Eye (tissue), 1 donor: ENCODE results near the gene FAM171A1.
"Not testable (repeated sequence)": the region's sequence is repeated elsewhere in the genome, so short reads cannot be mapped to it uniquely, and the experiment has no call there.

ENCODE experiments used
- DNase-seq: peaks from one replicate; pipeline ENCODE4 v3.0.0-alpha.2; 2015

FAM171A1 gene

GRCh38 chr10:15238555-15239335 lies 132.3 kb downstream of the FAM171A1 start:
- DNase-seq, result peak; percentile 78

- peak; percentile 64 for DNase-seq
These were observed 133.7 kb downstream of the FAM171A1 start for GRCh38 chr10:15237351-15237750.

DNA sequence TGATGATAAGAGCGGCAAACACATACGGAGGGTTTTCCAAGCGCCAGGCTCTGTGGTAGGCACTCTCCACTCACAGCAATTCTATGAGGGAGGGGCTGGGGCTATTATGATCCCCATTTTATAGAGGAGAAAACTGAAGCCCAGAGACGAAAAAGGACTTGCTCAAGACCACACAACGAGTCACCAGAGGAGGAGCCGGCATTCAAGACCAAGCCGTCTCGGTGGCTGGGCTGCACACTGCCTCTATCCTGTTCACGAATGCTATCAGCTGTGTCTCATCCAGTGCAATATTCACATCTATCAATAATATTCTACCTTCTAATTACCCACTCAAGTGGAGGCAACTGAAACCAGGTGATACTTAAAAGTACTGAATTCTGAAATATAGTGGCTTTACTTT lies 134.7 kb downstream of the FAM171A1 start:
- no peak for DNase-seq

DNA sequence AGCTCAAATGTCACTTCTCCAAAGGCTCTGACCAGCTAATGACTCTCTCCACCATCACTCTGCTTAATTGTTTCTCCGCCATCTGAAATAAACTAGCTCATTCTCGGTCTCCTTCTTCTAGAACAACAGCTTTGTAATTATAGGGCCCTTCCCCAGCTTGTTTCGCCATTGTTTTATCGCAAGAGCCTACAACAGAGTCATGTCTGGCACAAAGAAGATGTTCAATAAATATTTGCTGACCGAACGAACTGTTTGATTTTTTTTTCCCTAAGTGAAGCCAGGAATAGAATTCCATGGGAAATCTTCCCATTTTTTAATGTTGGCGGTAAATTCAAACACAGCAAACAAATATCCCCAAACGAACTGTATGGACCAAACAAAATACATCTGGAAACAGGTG lies 138.8 kb downstream of the FAM171A1 start:
- no peak for DNase-seq

DNA sequence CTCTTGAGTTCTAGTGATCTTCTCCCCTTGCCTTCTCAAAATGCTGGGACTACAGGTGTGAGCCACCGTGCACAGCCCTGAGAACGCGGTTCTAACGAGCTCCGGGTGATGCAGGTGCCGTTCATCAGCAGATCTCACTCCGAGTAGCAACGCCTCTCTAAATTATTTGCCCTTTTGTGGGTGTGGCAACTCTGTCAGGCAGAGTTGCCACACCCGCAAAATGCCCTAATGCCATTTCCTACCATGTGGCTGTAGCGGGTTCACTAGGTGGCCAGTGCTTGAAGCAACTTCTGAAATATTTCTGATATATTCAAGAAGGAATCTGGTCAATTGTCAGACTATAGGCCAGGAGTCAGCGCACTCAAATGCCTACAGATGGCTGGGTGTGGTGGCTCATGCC lies 139.7 kb downstream of the FAM171A1 start:
- no peak for DNase-seq

DNA sequence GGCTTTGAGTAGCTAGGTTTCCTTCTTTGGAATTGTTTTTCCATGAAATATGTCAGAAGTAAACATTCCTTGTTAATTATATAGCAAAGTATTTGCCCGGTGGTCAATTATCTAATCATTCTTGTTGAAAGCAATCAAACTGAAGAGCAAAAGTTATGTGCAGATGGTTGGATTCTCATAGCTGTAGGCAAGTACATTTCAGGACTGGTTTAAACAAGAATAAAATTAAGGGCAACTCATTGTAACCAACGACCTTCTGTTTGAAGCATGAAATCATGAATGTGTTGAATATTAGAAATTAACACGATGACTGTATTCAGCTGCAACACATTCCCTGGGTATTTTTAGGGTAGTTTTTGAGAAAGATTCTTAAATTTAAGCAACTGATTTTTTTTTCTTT lies 140.8 kb downstream of the FAM171A1 start:
- DNase-seq, result no peak

DNA sequence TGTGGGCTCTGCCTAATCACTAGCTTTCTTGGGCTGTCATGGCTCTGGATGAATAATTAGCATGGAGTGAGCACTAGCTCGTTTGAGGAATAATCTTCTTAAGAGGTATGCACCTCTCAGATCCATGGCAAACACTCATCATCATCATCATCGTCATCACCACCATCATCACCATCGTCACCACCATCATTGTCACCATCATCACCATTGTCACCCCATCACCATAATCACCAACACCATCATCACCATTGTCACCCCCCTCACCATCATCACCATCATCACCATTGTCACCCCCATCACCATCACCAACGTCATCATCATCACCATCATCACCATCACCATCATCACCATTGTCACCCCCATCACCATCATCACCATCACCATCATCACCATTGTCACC lies 141.8 kb downstream of the FAM171A1 start:
- DNase-seq, result no peak

DNA sequence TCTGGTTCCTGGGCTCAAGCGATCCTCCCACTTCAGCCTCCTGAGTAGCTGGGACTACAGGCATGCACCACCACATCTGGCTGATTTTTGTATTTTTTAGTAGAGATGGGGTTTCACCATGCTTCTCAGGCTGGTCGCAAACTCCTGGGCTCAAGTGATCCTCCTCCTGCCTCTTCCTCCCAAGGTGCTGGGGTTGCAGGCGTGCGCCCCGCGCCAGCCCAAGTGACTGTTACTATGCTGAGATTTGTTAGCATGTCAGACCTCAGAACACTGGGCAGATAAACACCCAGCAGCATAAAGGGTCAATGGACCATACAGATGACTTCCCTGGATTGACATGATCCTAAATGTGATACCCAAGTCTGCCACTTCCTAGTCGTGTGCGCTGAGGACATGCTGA lies 142.7 kb downstream of the FAM171A1 start:
- DNase-seq, result no peak

DNA sequence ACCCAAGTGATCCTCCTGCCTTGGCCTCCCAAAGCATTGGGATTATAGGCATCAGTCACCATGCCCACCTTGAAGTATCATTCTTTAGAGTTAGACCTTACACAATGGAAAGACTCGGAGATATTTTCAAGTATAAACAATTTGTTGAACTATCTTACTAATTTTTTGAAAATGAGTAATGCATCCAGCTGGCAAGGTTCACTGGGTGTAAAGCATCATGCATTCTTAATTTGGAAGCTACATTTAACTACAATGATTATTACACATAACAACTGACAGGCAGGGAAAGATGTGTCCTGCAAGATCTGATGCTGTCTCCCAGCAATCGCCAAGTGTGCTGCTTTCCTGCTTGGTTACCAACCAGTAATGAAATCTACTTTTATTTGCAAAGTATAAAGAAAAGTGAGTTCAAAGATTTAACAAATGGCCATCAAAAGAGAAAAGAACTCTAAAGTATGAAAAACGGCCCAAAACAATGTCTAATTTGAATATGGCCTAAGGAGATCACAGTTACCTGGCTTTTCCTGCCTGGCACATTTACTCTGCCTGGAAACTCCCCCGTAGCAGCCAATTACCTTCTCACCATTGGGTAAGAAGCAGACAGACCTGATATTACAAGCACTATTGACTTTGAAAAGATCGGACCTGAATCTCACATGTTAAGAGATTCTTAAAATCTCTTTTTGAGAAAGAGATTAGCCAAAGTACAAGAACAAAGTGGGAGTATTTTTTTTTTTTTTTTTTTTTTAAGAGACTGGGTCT lies 143.3 kb downstream of the FAM171A1 start:
- no peak for DNase-seq

GRCh38 chr10:15225511-15225910 lies 145.6 kb downstream of the FAM171A1 start:
- DNase-seq, result no peak

- no peak for DNase-seq
These were observed 146.1 kb downstream of the FAM171A1 start for GRCh38 chr10:15224948-15225347.

DNA sequence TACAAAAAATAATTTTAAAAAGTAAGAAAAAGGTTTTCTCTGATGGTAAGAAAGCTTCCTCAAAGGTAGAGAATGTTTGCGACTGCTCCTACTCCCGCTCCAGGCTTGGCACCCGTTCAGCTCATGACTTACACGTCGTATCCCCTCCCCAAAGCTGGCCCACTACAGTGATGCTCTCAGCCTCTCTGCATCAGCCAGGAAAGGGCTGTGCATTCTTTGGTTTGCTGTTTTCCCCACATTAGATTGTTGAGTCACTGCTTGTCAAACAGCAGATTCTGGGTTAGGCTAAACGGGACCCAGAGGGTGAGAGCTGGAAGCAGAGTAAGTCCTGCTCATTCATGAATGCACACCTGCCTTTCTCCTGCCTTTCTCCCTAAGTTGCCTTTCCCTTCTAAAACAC lies 147.9 kb downstream of the FAM171A1 start:
- no peak for DNase-seq

DNA sequence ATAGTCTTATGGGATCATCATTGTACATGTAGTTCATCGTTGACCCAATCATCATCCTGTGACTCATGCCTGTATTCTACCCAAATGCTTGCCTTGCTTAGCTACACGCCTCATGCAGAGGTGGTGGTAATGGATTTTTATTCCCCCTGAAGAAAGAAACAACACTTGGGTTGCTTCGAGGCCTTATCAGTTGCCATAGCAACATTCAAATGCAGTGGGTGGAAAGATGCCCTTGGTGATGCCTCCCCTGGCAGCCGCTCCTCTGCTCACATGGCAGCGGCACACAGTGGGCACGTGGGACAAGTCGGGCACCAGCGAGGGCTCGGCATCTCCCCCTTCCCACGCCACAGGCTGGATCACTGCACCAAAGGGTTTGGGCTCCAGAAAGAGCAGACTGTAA lies 148.6 kb downstream of the FAM171A1 start:
- no peak for DNase-seq

DNA sequence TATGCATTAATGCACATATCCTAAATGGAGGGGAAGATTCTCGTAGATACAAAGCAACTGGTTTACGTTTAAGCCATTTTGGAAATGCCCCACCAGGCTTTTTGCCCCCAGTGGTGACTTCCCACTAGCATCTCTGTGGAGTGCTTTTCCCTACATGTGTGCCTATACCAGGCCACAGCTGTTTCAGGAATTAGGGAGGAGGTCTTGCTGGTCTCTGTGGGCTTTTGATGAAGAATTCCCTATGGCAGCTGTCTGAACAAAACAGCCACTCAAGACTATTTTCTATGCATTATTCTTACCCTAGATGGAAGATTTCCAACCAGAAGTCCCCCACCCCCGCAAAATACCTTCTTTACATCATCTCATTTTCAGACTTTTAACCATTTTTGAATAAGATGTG lies 150.6 kb downstream of the FAM171A1 start:
- peak; percentile 31 for DNase-seq

DNA sequence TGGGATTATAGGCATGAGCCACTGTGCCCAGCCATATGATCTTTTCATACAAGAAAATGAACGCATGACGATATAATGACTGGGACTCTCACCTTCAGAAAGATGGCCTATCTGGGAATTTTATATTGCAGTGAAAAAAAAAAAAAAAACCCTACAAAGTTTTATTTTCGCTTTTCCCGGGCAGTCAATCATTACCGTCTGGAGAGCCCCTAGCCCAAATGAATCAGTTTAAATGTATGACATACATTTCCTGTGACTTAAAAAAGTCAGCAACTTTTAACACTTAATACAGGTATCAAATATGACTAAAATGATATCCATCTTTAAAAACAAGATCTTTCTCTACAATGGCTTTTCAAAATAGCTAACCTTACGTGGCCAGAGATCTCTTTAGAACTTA lies 154.4 kb downstream of the FAM171A1 start:
- DNase-seq, result no peak

- DNase-seq, result no peak
These were observed 156.9 kb downstream of the FAM171A1 start for GRCh38 chr10:15214237-15214636.

DNA sequence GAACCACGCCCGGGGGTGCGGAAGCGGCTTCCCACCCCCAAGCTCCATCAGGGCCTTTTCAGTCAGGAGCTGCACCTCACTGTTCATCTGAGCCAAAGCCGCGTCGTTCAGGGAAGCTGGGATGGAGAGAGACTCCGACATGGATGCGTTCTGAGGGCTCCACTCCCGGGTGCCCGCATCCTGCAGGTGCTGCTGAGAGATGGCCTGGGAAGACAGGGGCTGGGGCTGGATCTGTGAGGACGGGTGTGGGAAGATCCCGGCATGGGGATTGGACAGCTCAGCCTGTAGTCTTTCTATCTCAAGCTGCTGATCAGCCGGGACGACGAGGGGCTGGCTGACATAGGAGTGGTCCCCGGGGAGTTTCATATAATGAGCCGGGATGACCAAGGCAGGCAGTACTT lies 157.6 kb downstream of the FAM171A1 start:
- peak; percentile 54 for DNase-seq

- no peak for DNase-seq
These were observed 159.6 kb downstream of the FAM171A1 start for GRCh38 chr10:15211464-15211979.

- DNase-seq, result no peak
These were observed 160.6 kb downstream of the FAM171A1 start for GRCh38 chr10:15210521-15210920.

GRCh38 chr10:15209827-15210509 lies 161.1 kb downstream of the FAM171A1 start:
- peak; percentile 94 for DNase-seq

DNA sequence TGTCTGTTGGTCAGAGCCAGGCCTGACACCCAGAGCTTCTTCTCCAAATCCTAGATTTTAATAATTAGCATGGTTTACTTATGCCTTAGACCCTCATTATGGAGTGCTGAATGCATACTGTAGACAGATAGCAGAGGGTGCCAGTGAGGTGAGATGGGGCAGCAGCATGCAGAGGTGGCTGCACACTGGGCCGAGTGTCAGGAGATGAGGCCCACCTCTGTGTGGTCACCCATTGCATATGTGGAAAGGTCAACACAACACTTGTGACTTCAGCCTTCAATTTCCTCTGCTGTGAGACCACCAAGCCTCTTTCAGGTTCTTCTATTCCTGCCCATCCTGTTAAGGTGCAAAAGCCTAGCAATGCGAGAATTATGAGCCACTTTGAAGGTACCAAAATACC lies 162.9 kb downstream of the FAM171A1 start:
- no peak for DNase-seq

GRCh38 chr10:15207410-15207809 lies 163.7 kb downstream of the FAM171A1 start:
- DNase-seq, result not testable (repeated sequence)

- no peak for DNase-seq
These were observed 168.4 kb downstream of the FAM171A1 start for GRCh38 chr10:15202639-15203038.

GRCh38 chr10:15202301-15202621 lies 168.8 kb downstream of the FAM171A1 start:
- not testable (repeated sequence) for DNase-seq
